Neural cell (in vitro differentiated cells): ENCODE measurements around the gene ADAMTS6.

Experiments
- CTCF ChIP-seq: fragments of 450-650 bp; IDR thresholded peaks from 2 replicates; pipeline ENCODE4 v1.5.1; 2014; ENCODE audit warnings: antibody characterized with exemption, mild to moderate bottlenecking, moderate library complexity; ENCODE audit not compliant: poor library complexity, severe bottlenecking
- EP300 ChIP-seq: fragments of 450-650 bp; conservative IDR thresholded peaks from 2 replicates; pipeline ENCODE4 v1.6.1; 2014; ENCODE audit warnings: antibody characterized with exemption, mild to moderate bottlenecking, moderate library complexity; ENCODE audit not compliant: poor library complexity, severe bottlenecking
- EZH2 ChIP-seq: fragments of 200-600, 300-800 bp; shearing (Covaris generic), sonication (generic); IDR thresholded peaks from 2 replicates; pipeline ENCODE4 v1.6.1; 2014; ENCODE audit warnings: antibody characterized with exemption, low read length, borderline replicate concordance, mild to moderate bottlenecking; ENCODE audit not compliant: insufficient read depth, poor library complexity, severe bottlenecking
- REST ChIP-seq: IDR thresholded peaks from 2 replicates; pipeline ENCODE4 v1.6.1; 2012; ENCODE audit warnings: borderline replicate concordance
- TAF1 ChIP-seq: IDR thresholded peaks from 2 replicates; pipeline ENCODE4 v1.6.1; 2012; ENCODE audit warnings: low read depth

- TF ChIP-seq REST = no peak
- no peak for TF ChIP-seq EP300
- TF ChIP-seq CTCF = no peak
- no peak for TF ChIP-seq EZH2
- TF ChIP-seq TAF1 = no peak
Observed at GRCh38 chr5:65132386-65132785, 349.3 kb downstream of the ADAMTS6 start.
